NCI-H187 treated with DMSO at 0.1 percent for 48 hours (cell line): ENCODE data around the gene TLCD3B.
"Not testable (repeated sequence)": the region's sequence is repeated elsewhere in the genome, so short reads cannot be mapped to it uniquely, and the experiment has no call there.

Source experiments
- DNase-seq: peaks from one replicate; lab custom pipeline; 2025; lab: John Stamatoyannopoulos, UW

TLCD3B gene

GRCh38 chr16:30060836-30061554, 29.9 kb upstream of the TLCD3B start:
- no peak for DNase-seq

GRCh38 chr16:30060346-30060745, 29.3 kb upstream of the TLCD3B start:
- DNase-seq: no peak

GRCh38 chr16:30054959-30055553, 24.0 kb upstream of the TLCD3B start:
- no peak for DNase-seq

GRCh38 chr16:30054451-30054850, 23.4 kb upstream of the TLCD3B start:
- no peak for DNase-seq

- DNase-seq: no peak
Measured at GRCh38 chr16:30053376-30054015, 22.4 kb upstream of the TLCD3B start.

- peak; percentile 39 for DNase-seq
Measured at GRCh38 chr16:30052671-30053372, 21.8 kb upstream of the TLCD3B start.

GRCh38 chr16:30051518-30051917, 20.4 kb upstream of the TLCD3B start:
- DNase-seq: no peak

- no peak for DNase-seq
Measured at GRCh38 chr16:30049871-30050270, 18.8 kb upstream of the TLCD3B start.

- DNase-seq: no peak
Measured at GRCh38 chr16:30046588-30046987, 15.5 kb upstream of the TLCD3B start.

GRCh38 chr16:30046178-30046577, 15.1 kb upstream of the TLCD3B start:
- no peak for DNase-seq

GRCh38 chr16:30041841-30042240, 10.8 kb upstream of the TLCD3B start:
- DNase-seq: no peak

GRCh38 chr16:30040690-30041089, 9.6 kb upstream of the TLCD3B start:
- not testable (repeated sequence) for DNase-seq

GRCh38 chr16:30040221-30040620, 9.2 kb upstream of the TLCD3B start:
- DNase-seq: no peak

GRCh38 chr16:30033270-30033669, 2.2 kb upstream of the TLCD3B start:
- DNase-seq: no peak

- DNase-seq: no peak
Measured at GRCh38 chr16:30032083-30032819, 1.2 kb upstream of the TLCD3B start.

- no peak for DNase-seq
Measured at GRCh38 chr16:30031477-30031918, 427 bp upstream of the TLCD3B start.

GRCh38 chr16:30030011-30030685, 923 bp downstream of the TLCD3B start:
- DNase-seq: no peak

- DNase-seq: no peak
Measured at GRCh38 chr16:30028438-30029076, 2.5 kb downstream of the TLCD3B start.

GRCh38 chr16:30027588-30028437, 3.3 kb downstream of the TLCD3B start:
- no peak for DNase-seq

- DNase-seq: no peak
Measured at GRCh38 chr16:30026449-30026848, 4.6 kb downstream of the TLCD3B start.
